Liver (tissue), 3 donors: ENCODE data around the gene SPC24.

Experiments
- ATF3 ChIP-seq: IDR thresholded peaks from 2 replicates; pipeline ENCODE4 v1.6.1; 2016; ENCODE audit warnings: antibody characterized with exemption
- CTCF ChIP-seq: fragments of 150-350 bp; IDR thresholded peaks from 2 replicates; pipeline ENCODE4 v1.5.1; 2017; ENCODE audit warnings: improper control_type of control experiment, low read depth, low read length; ENCODE audit not compliant: missing input control
- EGR1 ChIP-seq, 2 donors: IDR thresholded peaks; 2 replicates each; pipeline ENCODE4 v1.6.1; 2016 to 2018; ENCODE audit warnings: antibody characterized with exemption in 2 of 2, low read depth in 2 of 2
- GABPA ChIP-seq, 2 donors: IDR thresholded peaks in 1 of 2; conservative IDR thresholded peaks in 1 of 2; 2 replicates each; pipeline ENCODE4 v1.6.1; 2016; ENCODE audit warnings: antibody characterized with exemption in 2 of 2, mild to moderate bottlenecking in 1 of 2, moderate library complexity in 1 of 2
- HNF4A ChIP-seq, 2 donors: conservative IDR thresholded peaks; 2 replicates each; pipeline ENCODE4 v1.6.1; 2016; ENCODE audit warnings: antibody characterized with exemption in 2 of 2, mild to moderate bottlenecking in 2 of 2
- JUND ChIP-seq, 2 donors: IDR thresholded peaks; 2 replicates each; pipeline ENCODE4 v1.6.1; 2016; ENCODE audit warnings: antibody characterized with exemption in 2 of 2
- MAX ChIP-seq: IDR thresholded peaks from 2 replicates; pipeline ENCODE4 v1.6.1; 2016; ENCODE audit warnings: antibody characterized with exemption
- RAD21 ChIP-seq, 2 donors: IDR thresholded peaks; 2 replicates each; pipeline ENCODE4 v1.6.1; 2016; ENCODE audit warnings: antibody characterized with exemption in 2 of 2, mild to moderate bottlenecking in 2 of 2
- REST ChIP-seq: IDR thresholded peaks from 2 replicates; pipeline ENCODE4 v1.6.1; 2016; ENCODE audit warnings: antibody characterized with exemption, mild to moderate bottlenecking
- RXRA ChIP-seq, 2 donors: IDR thresholded peaks; 2 replicates each; pipeline ENCODE4 v1.6.1; 2017 to 2018; ENCODE audit warnings: antibody characterized with exemption in 2 of 2, mild to moderate bottlenecking in 1 of 2
- SP1 ChIP-seq: IDR thresholded peaks from 2 replicates; pipeline ENCODE4 v1.6.1; 2018; ENCODE audit warnings: antibody characterized with exemption, mild to moderate bottlenecking
- TAF1 ChIP-seq: conservative IDR thresholded peaks from 2 replicates; pipeline ENCODE4 v1.6.1; 2016; ENCODE audit warnings: antibody characterized with exemption, mild to moderate bottlenecking
- YY1 ChIP-seq: IDR thresholded peaks from 2 replicates; pipeline ENCODE4 v1.6.1; 2016; ENCODE audit warnings: antibody characterized with exemption, mild to moderate bottlenecking
- ZBTB33 ChIP-seq: IDR thresholded peaks from 2 replicates; pipeline ENCODE4 v1.6.1; 2016; ENCODE audit warnings: antibody characterized with exemption
- donor health status: healthy.
- donor health status: healthy.

- no peak for TF ChIP-seq YY1
- TF ChIP-seq REST: no peak
- no peak for TF ChIP-seq CTCF
- no peak for TF ChIP-seq TAF1
- TF ChIP-seq RAD21 (IDR thresholded peaks at IDR 0.05): no peak
- TF ChIP-seq MAX: no peak
- TF ChIP-seq EGR1 (IDR thresholded peaks at IDR 0.05; ENCODE audit: low read depth in 2 of 2): no peak
- no peak for TF ChIP-seq GABPA (IDR thresholded peaks at IDR 0.05 in 1 of 2, conservative IDR thresholded peaks at IDR 0.05 in 1 of 2)
- no peak for TF ChIP-seq ZBTB33
- no peak for TF ChIP-seq ATF3
- no peak for TF ChIP-seq SP1
- no peak for TF ChIP-seq JUND (IDR thresholded peaks at IDR 0.05)
- no peak for TF ChIP-seq RXRA (IDR thresholded peaks at IDR 0.05)
- TF ChIP-seq HNF4A (conservative IDR thresholded peaks at IDR 0.05): no peak
These were observed 56.7 kb downstream of the SPC24 start for GRCh38 chr19:11098861-11099260.
